KMS-11 (cell line): Measurements from ENCODE around the gene ABCB6.
A peak's percentile ranks its signal among the peaks of the same experiment; 100 is the strongest.

Source experiments
- H2AFZ ChIP-seq: fragments of 200-600 bp; sonication (generic); 2 replicates; pipeline ENCODE4 v1.6.1; 2016; ENCODE audit warnings: antibody characterized with exemption, mixed run types, low read depth
- H3K27ac ChIP-seq: fragments of 200-600 bp; sonication (generic); 2 replicates; pipeline ENCODE4 v1.6.1; 2016; ENCODE audit warnings: mild to moderate bottlenecking, mixed run types
- H3K27me3 ChIP-seq: fragments of 200-600 bp; sonication (generic); 2 replicates; pipeline ENCODE4 v1.6.1; 2017; ENCODE audit warnings: mild to moderate bottlenecking, low read depth, mixed run types, moderate library complexity; ENCODE audit not compliant: insufficient read depth
- H3K36me3 ChIP-seq: fragments of 200-600 bp; sonication (generic); 2 replicates; pipeline ENCODE4 v1.6.1; 2017; ENCODE audit warnings: mild to moderate bottlenecking, mixed run types; ENCODE audit not compliant: insufficient read depth
- H3K4me1 ChIP-seq: fragments of 200-600 bp; sonication (generic); 2 replicates; pipeline ENCODE4 v1.6.1; 2016; ENCODE audit warnings: mild to moderate bottlenecking, low read depth, mixed run types; ENCODE audit not compliant: poor library complexity, severe bottlenecking
- H3K4me2 ChIP-seq: fragments of 200-600 bp; sonication (generic); 2 replicates; pipeline ENCODE4 v1.7.0; 2016; ENCODE audit warnings: mild to moderate bottlenecking, mixed run types
- H3K4me3 ChIP-seq: fragments of 200-600 bp; sonication (generic); IDR thresholded peaks from 2 replicates; pipeline ENCODE4 v1.6.1; 2017; ENCODE audit warnings: low read depth, low read length, mixed read lengths; ENCODE audit not compliant: insufficient read depth
- H3K79me2 ChIP-seq: fragments of 200-600 bp; sonication (generic); 2 replicates; pipeline ENCODE4 v1.6.1; 2016; ENCODE audit warnings: low read depth, mixed run types; ENCODE audit not compliant: insufficient read depth
- H3K9ac ChIP-seq: fragments of 200-600 bp; sonication (generic); 2 replicates; pipeline ENCODE4 v1.6.1; 2016; ENCODE audit warnings: mild to moderate bottlenecking, mixed run types
- H4K20me1 ChIP-seq: fragments of 200-600 bp; sonication (generic); 2 replicates; pipeline ENCODE4 v1.6.1; 2016; ENCODE audit warnings: mild to moderate bottlenecking, mixed run types; ENCODE audit not compliant: insufficient read depth
- TF ChIP-seq, protein P1 (sequence below): fragments of 200-600 bp; sonication (generic); conservative IDR thresholded peaks from 2 replicates; pipeline ENCODE4 v1.6.1; 2017; ENCODE audit warnings: low read depth, mild to moderate bottlenecking, antibody characterized with exemption, low read length, moderate library complexity, mixed read lengths

ABCB6 gene

DNA sequence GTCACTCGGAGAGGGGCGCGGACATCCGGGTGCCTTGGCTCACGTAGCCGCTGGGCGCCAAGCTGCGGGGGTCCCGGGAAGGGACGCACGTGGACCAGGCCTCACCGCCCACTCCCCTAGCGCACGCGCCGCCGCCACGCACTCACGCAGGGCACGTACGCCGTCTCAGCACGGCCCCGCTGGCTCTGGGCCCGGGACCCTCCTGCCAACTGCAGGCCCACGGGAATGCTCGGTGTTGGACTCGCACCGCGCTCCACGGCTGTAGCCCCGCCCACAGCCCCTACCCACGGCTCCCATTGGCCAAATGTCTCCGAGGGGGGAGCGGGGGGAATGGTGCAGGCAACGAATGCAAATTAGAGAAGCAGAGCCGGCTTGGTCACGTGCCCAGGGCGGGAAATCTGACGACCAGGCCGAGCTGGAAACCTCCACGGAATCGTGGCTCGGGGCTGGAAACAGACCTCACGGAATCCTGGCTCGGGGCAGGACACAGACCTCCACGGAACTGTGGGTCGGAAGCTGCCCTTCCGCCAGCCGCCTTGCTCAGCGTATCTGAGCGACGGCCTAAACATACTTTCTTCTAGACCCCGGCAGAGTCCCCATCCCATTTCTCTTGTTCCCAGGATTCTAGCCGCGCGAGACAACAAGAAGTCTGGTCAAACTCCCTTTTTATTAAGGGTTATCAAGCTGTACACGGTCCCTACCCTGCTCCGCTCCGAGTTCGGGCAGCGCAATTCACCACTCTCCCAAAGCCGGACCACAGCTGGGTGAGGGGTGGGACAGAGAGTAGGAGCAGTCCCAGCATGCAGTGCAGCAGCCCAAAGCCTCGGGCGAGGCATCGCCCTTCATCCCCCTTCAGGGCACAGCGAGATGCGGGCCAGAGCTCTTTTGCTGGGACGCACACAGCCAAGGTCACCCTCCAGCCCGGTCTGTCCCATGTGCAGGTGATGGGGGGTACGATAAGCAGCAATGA lies at the start of gene ABCB6:
Gene ABCB6 (minus strand): TSS at position 227 of the 970 bp plus-strand sequence. CDS start 285 bp downstream, outside the sequence.
- Histone ChIP-seq H3K4me3 (peak within 1 kb of the TSS; percentile 83), H3K9ac (peak within 1 kb of the TSS; percentile 85), H3K27me3 (no peaks in the 10 kb centered on the region), H2AFZ (peak within 1 kb of the TSS; percentile 67), H4K20me1 (no peaks in the 10 kb centered on the region), H3K79me2 (no peaks in the 10 kb centered on the region), H3K27ac (peak within 1 kb of the TSS; percentile 75), H3K36me3 (no peaks in the 10 kb centered on the region; the same call in 1 of the 2 replicates), H3K4me2 (peak within 1 kb of the TSS; percentile 76), H3K4me1 (peaks cover 14% of the 10 kb centered on the region)
- TF ChIP-seq, protein P1, sequence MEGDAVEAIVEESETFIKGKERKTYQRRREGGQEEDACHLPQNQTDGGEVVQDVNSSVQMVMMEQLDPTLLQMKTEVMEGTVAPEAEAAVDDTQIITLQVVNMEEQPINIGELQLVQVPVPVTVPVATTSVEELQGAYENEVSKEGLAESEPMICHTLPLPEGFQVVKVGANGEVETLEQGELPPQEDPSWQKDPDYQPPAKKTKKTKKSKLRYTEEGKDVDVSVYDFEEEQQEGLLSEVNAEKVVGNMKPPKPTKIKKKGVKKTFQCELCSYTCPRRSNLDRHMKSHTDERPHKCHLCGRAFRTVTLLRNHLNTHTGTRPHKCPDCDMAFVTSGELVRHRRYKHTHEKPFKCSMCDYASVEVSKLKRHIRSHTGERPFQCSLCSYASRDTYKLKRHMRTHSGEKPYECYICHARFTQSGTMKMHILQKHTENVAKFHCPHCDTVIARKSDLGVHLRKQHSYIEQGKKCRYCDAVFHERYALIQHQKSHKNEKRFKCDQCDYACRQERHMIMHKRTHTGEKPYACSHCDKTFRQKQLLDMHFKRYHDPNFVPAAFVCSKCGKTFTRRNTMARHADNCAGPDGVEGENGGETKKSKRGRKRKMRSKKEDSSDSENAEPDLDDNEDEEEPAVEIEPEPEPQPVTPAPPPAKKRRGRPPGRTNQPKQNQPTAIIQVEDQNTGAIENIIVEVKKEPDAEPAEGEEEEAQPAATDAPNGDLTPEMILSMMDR, result no peak

DNA sequence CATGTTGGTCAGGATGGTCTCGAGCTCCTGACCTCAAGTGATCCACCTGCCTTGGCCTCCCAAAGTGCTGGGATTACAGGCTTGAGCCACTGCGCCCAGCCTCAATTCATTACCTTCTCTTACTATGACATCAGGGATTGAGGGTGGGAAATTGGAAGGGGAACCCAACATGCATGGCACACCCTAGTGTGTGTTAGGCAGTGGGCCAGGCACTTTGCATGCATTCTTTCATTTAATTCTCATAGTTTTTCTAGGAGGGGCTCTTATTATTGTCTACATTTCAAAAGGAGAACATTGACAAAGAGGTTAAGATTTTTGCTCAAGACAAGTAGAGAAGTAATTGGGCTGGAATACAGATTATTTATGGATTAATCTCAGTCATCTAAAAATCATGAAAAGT lies 49.5 kb upstream of the ABCB6 start:
- Histone ChIP-seq H3K27ac (no peak overlapping the region), H3K4me2 (no peak overlapping the region), H4K20me1 (no peaks in the 10 kb centered on the region), H3K4me1 (no peaks in the 10 kb centered on the region), H3K4me3 (no peak overlapping the region), H3K79me2 (no peaks in the 10 kb centered on the region), H2AFZ (no peak overlapping the region), H3K27me3 (no peaks in the 10 kb centered on the region), H3K9ac (no peak overlapping the region), H3K36me3 (no peaks in the 10 kb centered on the region)
- TF ChIP-seq, protein P1, result no peak

DNA sequence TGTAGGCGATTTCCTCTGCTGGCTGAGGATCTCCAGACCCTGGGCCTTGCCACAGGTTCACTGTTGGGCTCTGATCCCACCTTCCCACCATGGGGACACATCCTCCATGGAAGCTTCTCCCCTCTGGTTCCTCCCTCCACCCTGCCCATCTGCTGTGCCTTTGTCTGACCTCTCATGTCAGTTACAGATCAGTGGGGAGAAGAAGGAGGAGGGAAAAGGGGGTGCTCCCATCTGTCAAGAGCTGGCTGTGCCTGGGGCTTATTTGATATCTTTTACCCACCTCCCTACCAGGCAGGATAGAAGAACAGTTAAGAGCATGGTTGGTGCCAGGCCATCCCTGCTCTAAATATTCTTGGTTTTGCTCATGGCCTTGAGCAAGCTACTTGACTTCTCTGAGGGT lies 48.1 kb upstream of the ABCB6 start:
- Histone ChIP-seq H3K79me2 (no peaks in the 10 kb centered on the region), H3K4me2 (no peak overlapping the region), H3K9ac (no peak overlapping the region), H2AFZ (no peak overlapping the region), H3K4me1 (no peaks in the 10 kb centered on the region), H3K27ac (no peak overlapping the region), H3K27me3 (no peaks in the 10 kb centered on the region), H3K4me3 (no peak overlapping the region), H4K20me1 (no peaks in the 10 kb centered on the region), H3K36me3 (no peaks in the 10 kb centered on the region)
- TF ChIP-seq, protein P1, result no peak

DNA sequence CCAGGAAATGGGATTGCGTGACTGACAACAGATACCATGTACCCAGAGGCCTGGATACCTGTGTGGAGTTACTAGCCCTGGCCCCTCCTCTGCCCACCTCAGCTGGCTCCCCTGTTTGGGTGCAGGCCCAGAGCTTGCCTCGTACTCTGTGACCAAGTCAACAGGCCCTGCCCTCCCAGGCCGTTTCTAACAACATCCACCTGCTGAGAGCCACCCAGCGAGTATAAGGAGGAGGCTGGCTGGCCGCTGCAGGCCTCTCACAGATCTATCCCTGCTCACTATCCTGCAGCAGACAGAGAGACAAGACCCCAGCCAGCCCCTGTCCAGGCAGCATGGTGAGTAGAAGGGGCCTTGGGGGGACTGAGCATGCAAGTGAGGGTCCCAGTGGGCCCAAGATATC lies 47.5 kb upstream of the ABCB6 start:
- no peaks in the 10 kb centered on the region for H3K4me1 ChIP-seq
- no peak overlapping the region for H3K9ac ChIP-seq
- no peaks in the 10 kb centered on the region for H4K20me1 ChIP-seq
- TF ChIP-seq, protein P1, result no peak
- no peak overlapping the region for H3K27ac ChIP-seq
- no peaks in the 10 kb centered on the region for H3K36me3 ChIP-seq
- H3K27me3 ChIP-seq, result no peaks in the 10 kb centered on the region
- H3K4me3 ChIP-seq, result no peak overlapping the region
- no peak overlapping the region for H2AFZ ChIP-seq
- no peak overlapping the region for H3K4me2 ChIP-seq
- no peaks in the 10 kb centered on the region for H3K79me2 ChIP-seq
